ENCODE results near the gene GALNT11. TPM values are rescaled to one million over a fixed set of nuclear protein-coding genes. Genes with fewer than 3 reads are reported as not detected.

Gene GALNT11
- total RNA-seq, 1 donor from 2014 or later: 34.1 TPM

- Mint-ChIP-seq H3K36me3 (ENCODE audit: unreplicated experiment) (peaks cover 31% of the 10 kb centered on the region), H3K27ac (ENCODE audit: unreplicated experiment) (no peak overlapping the region), H3K9me3 (ENCODE audit: unreplicated experiment) (peaks cover 42% of the 10 kb centered on the region), H3K27me3 (ENCODE audit: unreplicated experiment) (no peaks in the 10 kb centered on the region), H3K4me3 (ENCODE audit: unreplicated experiment) (no peak overlapping the region), H3K4me1 (ENCODE audit: unreplicated experiment) (peaks cover 14% of the 10 kb centered on the region)
- no peak for DNase-seq (ENCODE audit: extremely low spot score, unreplicated experiment)
- TF ChIP-seq, protein P1, sequence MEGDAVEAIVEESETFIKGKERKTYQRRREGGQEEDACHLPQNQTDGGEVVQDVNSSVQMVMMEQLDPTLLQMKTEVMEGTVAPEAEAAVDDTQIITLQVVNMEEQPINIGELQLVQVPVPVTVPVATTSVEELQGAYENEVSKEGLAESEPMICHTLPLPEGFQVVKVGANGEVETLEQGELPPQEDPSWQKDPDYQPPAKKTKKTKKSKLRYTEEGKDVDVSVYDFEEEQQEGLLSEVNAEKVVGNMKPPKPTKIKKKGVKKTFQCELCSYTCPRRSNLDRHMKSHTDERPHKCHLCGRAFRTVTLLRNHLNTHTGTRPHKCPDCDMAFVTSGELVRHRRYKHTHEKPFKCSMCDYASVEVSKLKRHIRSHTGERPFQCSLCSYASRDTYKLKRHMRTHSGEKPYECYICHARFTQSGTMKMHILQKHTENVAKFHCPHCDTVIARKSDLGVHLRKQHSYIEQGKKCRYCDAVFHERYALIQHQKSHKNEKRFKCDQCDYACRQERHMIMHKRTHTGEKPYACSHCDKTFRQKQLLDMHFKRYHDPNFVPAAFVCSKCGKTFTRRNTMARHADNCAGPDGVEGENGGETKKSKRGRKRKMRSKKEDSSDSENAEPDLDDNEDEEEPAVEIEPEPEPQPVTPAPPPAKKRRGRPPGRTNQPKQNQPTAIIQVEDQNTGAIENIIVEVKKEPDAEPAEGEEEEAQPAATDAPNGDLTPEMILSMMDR (IDR thresholded peaks at IDR 0.05): no peak
Measured at GRCh38 chr7:152048051-152048450, 22.6 kb downstream of the GALNT11 start.

GRCh38 chr7:152050547-152050971 is 25.1 kb downstream of the GALNT11 start:
- no peak overlapping the region for H3K4me3 Mint-ChIP-seq (ENCODE audit: unreplicated experiment)
- H3K4me1 Mint-ChIP-seq (ENCODE audit: unreplicated experiment): peaks cover 23% of the 10 kb centered on the region
- H3K36me3 Mint-ChIP-seq (ENCODE audit: unreplicated experiment): peaks cover 18% of the 10 kb centered on the region
- TF ChIP-seq, protein P1 (IDR thresholded peaks at IDR 0.05): no peak
- H3K9me3 Mint-ChIP-seq (ENCODE audit: unreplicated experiment): peaks cover 28% of the 10 kb centered on the region
- DNase-seq (ENCODE audit: extremely low spot score, unreplicated experiment): no peak
- no peaks in the 10 kb centered on the region for H3K27me3 Mint-ChIP-seq (ENCODE audit: unreplicated experiment)
- peak overlapping the region; percentile 45 for H3K27ac Mint-ChIP-seq (ENCODE audit: unreplicated experiment)

DNA sequence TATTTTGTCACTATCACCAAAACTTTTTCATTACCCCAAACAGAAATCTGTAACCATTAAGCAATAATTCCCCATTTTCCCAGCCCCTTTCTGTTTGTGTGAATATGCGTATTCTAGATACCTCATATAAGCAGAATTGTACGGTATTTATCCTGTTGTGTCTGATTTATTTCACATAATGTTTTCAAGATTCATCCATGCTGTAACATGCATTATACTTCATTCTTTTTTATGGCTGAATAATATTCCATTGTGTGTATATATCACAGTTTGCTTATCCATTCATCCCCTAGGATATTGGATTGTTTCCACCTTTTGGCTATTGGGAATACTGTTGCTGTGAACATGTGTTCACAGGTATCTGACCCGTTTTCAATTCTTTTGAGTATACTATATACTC is 26.5 kb downstream of the GALNT11 start:
- no peak overlapping the region for H3K27ac Mint-ChIP-seq (ENCODE audit: unreplicated experiment)
- TF ChIP-seq, protein P1 (IDR thresholded peaks at IDR 0.05): no peak
- peaks cover 16% of the 10 kb centered on the region for H3K9me3 Mint-ChIP-seq (ENCODE audit: unreplicated experiment)
- DNase-seq (ENCODE audit: extremely low spot score, unreplicated experiment): no peak
- peaks cover 8% of the 10 kb centered on the region for H3K36me3 Mint-ChIP-seq (ENCODE audit: unreplicated experiment)
- peaks cover 23% of the 10 kb centered on the region for H3K4me1 Mint-ChIP-seq (ENCODE audit: unreplicated experiment)
- H3K27me3 Mint-ChIP-seq (ENCODE audit: unreplicated experiment): no peaks in the 10 kb centered on the region
- no peak overlapping the region for H3K4me3 Mint-ChIP-seq (ENCODE audit: unreplicated experiment)

DNA sequence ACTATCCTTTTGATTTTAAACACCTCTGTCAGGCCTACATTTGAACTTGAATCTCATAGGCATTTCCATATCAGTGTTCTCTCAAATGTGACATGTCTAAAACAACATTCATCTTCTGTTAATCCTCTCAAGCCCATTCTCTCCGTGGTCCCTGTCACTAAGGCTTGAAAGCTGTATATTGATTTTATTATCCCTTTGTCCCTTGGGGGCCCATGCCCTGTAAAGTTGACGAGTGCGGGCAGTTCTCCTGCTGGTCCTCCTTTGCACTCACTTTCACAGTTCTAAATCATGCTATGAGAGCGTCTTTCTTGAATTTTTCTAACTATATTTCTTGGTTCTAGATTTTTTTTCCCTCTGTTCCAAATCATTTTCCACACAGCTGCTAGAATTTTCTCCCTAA is 27.3 kb downstream of the GALNT11 start:
- Mint-ChIP-seq H3K9me3 (ENCODE audit: unreplicated experiment) (peaks cover 14% of the 10 kb centered on the region), H3K27me3 (ENCODE audit: unreplicated experiment) (no peaks in the 10 kb centered on the region), H3K4me1 (ENCODE audit: unreplicated experiment) (peaks cover 26% of the 10 kb centered on the region), H3K27ac (ENCODE audit: unreplicated experiment) (no peak overlapping the region), H3K36me3 (ENCODE audit: unreplicated experiment) (peaks cover 11% of the 10 kb centered on the region), H3K4me3 (ENCODE audit: unreplicated experiment) (no peak overlapping the region)
- TF ChIP-seq, protein P1 (IDR thresholded peaks at IDR 0.05): no peak
- no peak for DNase-seq (ENCODE audit: extremely low spot score, unreplicated experiment)

DNA sequence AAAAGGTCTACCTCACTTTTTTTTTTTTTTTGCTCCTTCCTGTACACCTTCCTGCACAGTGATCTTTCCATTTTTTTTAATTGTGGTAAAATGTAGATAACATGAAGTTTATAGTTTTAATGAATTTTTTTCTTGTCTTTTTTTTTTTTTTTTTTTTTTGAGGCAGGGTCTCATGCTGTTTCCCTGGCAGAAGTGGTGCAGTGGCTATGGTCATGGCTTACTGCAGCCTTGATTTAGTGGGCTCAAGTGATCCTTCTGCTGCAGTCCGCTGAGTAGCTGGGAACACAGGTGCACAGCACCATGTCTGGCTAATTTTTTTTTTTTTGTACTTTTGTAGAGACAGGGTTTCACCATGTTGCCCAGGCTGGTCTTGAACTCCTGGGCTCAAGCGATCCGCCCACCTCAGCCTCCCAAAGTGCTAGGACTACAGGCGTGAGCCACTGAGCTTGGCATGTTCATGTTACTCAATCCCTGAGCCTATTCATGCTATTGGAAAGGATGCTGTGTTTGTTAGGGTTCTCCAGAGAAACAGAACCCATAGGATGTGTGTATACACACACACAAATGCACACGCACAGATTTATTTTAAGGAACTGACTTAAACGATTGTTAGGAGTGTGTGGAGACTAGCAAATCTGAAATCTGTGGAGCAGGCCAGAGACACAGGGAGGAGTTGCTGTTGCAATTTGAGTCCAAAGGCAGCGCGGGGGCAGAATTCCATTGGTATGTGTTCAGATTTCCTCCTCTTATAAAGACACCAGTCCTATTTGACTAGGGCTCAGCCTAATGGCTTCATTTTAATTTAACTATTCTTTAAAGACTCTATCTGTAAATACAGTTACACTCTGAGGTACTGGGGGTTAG is 29.1 kb downstream of the GALNT11 start:
- no peak overlapping the region for H3K4me3 Mint-ChIP-seq (ENCODE audit: unreplicated experiment)
- no peak for DNase-seq (ENCODE audit: extremely low spot score, unreplicated experiment)
- TF ChIP-seq, protein P1 (IDR thresholded peaks at IDR 0.05): no peak
- H3K27ac Mint-ChIP-seq (ENCODE audit: unreplicated experiment): peak overlapping the region; percentile 38
- peaks cover 8% of the 10 kb centered on the region for H3K36me3 Mint-ChIP-seq (ENCODE audit: unreplicated experiment)
- H3K4me1 Mint-ChIP-seq (ENCODE audit: unreplicated experiment): peaks cover 39% of the 10 kb centered on the region
- H3K27me3 Mint-ChIP-seq (ENCODE audit: unreplicated experiment): no peaks in the 10 kb centered on the region
- H3K9me3 Mint-ChIP-seq (ENCODE audit: unreplicated experiment): no peaks in the 10 kb centered on the region

Measured in osteocyte (in vitro differentiated cells).